ENCODE measurements around the gene SPATA24.

SPATA24 gene

GRCh38 chr5:139391570-139392323 lies 12.1 kb downstream of the SPATA24 start:
- no peak for DNase-seq

GRCh38 chr5:139390639-139391569 lies 13.0 kb downstream of the SPATA24 start:
- no peak for DNase-seq
- in situ Hi-C loops (cut with HindIII; ENCODE audit: low pct_ligation_motif_present, low sequenced_read_pairs), result no loop called here
- no peaks in the 10 kb centered on the region for H3K36me3 ChIP-seq (replicated peaks)
- no peak overlapping the region for H3K4me3 ChIP-seq (ENCODE audit: low read depth, low read length)
- H3K27ac ChIP-seq, result no peak overlapping the region
- peaks cover 4% of the 10 kb centered on the region for H3K27me3 ChIP-seq (replicated peaks)
- TF ChIP-seq, protein P1, sequence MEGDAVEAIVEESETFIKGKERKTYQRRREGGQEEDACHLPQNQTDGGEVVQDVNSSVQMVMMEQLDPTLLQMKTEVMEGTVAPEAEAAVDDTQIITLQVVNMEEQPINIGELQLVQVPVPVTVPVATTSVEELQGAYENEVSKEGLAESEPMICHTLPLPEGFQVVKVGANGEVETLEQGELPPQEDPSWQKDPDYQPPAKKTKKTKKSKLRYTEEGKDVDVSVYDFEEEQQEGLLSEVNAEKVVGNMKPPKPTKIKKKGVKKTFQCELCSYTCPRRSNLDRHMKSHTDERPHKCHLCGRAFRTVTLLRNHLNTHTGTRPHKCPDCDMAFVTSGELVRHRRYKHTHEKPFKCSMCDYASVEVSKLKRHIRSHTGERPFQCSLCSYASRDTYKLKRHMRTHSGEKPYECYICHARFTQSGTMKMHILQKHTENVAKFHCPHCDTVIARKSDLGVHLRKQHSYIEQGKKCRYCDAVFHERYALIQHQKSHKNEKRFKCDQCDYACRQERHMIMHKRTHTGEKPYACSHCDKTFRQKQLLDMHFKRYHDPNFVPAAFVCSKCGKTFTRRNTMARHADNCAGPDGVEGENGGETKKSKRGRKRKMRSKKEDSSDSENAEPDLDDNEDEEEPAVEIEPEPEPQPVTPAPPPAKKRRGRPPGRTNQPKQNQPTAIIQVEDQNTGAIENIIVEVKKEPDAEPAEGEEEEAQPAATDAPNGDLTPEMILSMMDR (IDR thresholded peaks at IDR 0.05; ENCODE audit: low read depth, low read length, missing control alignments), result no peak

More at GRCh38 chr5:139391570-139392323, 12.1 kb downstream of the SPATA24 start:
- H3K4me3 ChIP-seq (ENCODE audit: low read depth, low read length), result peak overlapping the region; percentile 49
- peaks cover 4% of the 10 kb centered on the region for H3K27me3 ChIP-seq (replicated peaks)
- no peaks in the 10 kb centered on the region for H3K36me3 ChIP-seq (replicated peaks)
- no peak overlapping the region for H3K27ac ChIP-seq
- in situ Hi-C loops (cut with HindIII; ENCODE audit: low pct_ligation_motif_present, low sequenced_read_pairs), result no loop called here
- TF ChIP-seq, protein P1 (IDR thresholded peaks at IDR 0.05; ENCODE audit: low read depth, low read length, missing control alignments), result no peak

- Histone ChIP-seq H3K36me3 (replicated peaks) (no peaks in the 10 kb centered on the region), H3K4me3 (ENCODE audit: low read depth, low read length) (no peak within 1 kb of the TSS), H3K27ac (no peak within 1 kb of the TSS), H3K27me3 (replicated peaks) (peaks cover 4% of the 10 kb centered on the region)
- in situ Hi-C loops (cut with HindIII; ENCODE audit: low pct_ligation_motif_present, low sequenced_read_pairs), result no loop called here
- TF ChIP-seq, protein P1 (IDR thresholded peaks at IDR 0.05; ENCODE audit: low read depth, low read length, missing control alignments), result no peak
- no peak for DNase-seq
These were observed 13.9 kb downstream of the SPATA24 start, which contains the start of gene MZB1 for GRCh38 chr5:139389701-139390638. MZB1 (minus strand) TSS chr5:139389913; CDS start chr5:139389856, 57 bp downstream.

DNA sequence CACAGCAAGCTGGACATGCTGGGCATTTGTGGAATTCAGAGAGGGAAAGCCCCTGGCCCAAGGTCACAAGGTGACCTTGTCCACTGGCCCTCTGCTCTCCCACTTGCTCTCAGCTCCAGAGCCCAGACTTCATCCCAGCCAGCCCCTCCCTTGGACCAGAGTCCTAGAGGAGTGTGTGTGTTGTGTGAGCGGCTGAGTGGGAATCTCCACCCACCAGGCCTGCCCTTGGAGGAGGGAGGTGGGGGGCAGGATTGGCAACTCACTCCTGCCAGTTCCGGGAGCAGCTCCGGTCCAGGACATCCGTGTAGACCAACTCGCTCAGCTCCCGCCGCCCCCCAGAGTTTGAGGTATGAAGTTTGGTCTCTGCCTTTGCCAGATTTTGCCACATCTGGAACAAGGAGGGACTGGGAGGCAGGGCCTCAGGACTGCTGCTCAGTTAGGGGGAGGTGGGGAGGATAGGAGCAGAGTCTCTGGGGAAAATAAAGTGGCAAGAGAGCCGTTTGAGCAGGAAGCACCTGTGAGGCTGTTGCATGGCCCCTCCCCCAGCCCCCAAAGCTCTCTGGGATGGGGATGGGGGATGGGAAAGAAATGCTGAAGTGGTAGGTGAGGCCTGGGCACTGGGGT lies 15.6 kb downstream of the SPATA24 start:
- Histone ChIP-seq H3K36me3 (replicated peaks) (no peaks in the 10 kb centered on the region), H3K27me3 (replicated peaks) (no peaks in the 10 kb centered on the region), H3K4me3 (ENCODE audit: low read depth, low read length) (no peak overlapping the region), H3K27ac (no peak overlapping the region)
- no peak for DNase-seq
- TF ChIP-seq, protein P1 (IDR thresholded peaks at IDR 0.05; ENCODE audit: low read depth, low read length, missing control alignments), result no peak
- in situ Hi-C loops (cut with HindIII; ENCODE audit: low pct_ligation_motif_present, low sequenced_read_pairs), result no loop called here

All from brain microvascular endothelial cell (primary cell).